HUDEP-2 (cell line): ENCODE data around the gene AKAP8.
"Not testable (repeated sequence)": the region's sequence is repeated elsewhere in the genome, so short reads cannot be mapped to it uniquely, and the experiment has no call there.

Experiments used
- DNase-seq, 76 experiments: peaks; one replicate each; lab custom pipeline; 2025; ENCODE audit not compliant: unreplicated experiment in 76 of 76; lab: John Stamatoyannopoulos, UW

Gene AKAP8

DNA sequence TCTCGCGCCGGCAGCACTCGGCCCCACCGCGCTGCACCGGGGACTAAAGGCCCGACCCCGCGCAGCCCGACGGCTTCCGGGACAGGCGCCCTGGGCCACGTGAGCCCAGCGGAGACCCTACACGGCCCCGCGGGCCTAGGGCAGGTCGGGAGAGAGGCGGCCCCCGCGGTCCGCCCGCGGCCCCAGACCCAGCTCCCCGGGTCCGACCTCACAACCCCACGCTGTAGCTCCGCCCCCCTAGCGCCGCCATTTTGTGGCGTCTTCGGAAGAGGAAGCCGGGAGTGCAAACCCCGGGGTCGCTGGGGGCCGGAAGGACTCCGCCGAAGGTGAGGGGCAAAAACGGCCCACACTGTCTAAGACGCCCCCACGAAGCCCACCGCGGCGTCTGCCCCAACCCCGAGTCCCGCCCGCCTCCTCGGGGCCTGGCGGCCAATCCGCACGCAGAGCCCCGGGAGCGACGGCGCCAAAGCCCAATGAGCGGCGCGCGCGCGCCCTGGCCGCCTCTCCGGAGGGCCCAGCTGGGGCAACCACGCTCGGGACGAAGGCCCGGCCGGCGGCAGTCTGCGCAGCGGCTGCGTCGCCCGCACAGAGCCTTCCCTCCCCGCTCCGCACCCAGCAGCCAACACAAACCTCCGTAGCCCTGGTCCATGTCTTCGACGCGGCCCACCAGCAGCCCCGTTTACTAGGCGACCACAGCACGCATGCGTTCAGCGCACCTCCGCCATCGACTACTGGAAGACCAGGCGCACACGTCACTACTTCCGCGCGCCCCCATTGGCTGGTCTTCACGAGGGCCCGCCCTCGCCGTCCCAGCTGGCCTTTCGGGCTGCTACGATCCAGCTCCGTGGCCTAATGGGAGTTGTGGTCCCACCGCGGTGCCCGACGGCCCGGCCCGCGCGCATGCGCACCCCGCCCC is at the start of gene AKAP8:
Gene AKAP8, minus strand, starts transcription at position 705 of the 916 bp plus-strand sequence. Its CDS starts 56 bp downstream, at position 649.
- peak; percentile 89 to 100 (median 99) for DNase-seq

DNA sequence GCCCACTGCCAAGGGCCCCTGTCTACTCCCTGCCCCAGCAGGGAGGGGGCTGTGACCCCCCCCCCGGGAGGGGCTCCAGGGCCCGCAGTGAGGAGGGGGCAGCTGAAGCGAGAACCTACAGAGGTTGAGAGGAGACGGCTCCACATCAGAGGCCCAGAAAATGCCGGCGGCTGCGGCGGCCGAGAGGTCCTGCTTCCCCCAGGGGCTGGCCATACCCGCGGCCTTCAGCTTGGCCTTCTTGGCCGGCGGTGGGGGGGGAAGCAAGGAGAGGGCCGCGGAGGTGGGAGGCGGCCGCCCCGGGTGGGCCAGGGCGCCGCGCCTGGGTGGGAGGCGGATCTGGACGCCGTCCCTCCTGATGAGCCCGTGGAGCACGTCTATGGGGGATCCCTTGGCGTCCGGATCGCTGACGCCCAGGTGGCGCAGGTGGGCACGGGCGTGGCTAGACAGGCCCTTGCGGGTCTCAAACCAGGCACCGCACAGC is 48.4 kb upstream of the AKAP8 start:
- DNase-seq, result no peak

DNA sequence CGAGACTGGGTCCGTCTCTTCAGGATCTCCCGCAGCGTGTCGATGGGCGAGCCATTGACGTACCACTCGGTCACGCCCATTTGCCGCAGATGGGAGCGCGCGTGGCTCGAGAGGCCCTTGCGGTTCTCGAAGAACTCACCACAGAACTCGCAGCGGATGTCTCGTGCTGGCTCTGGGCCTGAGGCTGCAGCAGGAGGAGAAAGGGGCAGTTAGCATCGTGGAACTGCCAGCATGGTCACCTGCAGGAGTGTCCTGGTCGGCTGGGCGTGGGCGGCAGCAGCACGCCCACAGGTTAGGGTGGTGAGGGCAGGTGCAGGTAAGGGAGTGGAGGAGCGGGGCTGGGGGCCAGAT is 47.7 kb upstream of the AKAP8 start:
- no peak for DNase-seq

DNA sequence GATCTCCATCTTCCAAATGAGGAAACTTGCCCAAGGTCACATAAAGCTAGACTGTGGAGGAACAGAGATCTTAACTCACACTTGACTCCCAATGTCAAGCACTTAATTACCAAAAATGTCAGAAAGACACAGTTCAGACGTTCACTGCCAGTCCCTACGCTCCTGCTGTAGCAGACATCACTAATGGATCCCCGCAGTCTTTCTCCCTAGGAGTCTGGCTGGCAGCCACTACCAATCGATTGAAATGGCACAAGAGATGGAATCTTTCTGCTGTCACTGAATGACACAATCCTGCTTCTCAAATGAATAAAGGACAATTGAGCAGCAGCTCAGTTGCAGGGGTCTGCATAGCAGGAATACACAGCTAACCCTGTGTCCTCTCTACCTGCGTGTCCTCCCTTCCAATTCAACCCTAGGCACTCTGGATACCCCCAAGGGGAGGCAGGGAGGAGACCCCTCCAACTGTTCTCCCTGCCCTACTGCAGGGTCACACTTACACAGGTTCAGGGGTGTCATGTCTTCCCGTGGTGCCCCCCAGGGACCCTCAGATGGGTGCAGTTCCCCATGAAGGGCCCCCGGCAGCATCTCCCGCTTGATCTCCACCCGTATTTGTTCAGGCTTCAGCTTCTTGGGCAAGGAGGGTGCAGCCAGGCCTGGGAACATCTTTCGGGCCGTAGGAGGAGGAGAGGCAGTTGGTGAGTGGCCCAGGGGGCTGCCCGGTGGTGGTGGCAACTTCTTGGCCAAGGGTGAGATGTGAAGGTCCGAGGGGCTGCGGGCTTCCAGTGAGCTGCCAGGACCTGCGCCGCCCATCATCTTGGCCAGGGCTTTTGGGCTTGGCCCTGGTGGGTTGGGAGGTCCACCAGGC is 47.1 kb upstream of the AKAP8 start:
- peak in 1 of 76 experiments; percentile 12 for DNase-seq

DNA sequence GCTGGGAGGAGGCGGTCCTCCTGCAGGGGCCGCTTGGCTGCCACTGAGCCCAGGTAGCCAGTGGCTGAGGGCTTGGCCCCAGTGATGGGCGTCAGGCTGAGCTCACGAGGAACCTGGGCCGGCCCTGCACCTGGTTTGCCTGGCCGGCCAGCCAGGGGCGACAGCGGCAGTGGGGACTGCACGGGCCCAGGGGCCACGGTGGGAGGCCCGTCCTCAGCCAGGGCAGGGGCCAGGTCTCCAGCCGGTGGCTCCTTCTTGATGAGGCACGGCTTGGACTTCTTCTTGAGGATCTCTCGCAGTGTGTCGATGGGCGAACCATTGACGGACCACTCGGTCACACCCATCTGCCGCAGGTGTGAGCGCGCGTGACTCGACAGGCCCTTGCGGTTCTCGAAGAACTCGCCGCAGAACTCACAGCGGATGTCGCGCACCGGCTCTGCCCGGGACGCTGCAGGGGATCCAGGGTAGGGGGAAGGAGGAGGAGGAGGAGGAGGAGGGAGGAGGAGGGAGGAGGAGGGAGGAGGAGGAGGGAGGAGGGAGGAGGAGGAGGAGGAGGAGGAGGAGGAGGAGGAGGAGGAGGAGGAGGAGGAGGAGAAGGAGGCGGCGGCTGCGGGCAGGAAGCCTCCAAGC is 45.8 kb upstream of the AKAP8 start:
- DNase-seq, result no peak

DNA sequence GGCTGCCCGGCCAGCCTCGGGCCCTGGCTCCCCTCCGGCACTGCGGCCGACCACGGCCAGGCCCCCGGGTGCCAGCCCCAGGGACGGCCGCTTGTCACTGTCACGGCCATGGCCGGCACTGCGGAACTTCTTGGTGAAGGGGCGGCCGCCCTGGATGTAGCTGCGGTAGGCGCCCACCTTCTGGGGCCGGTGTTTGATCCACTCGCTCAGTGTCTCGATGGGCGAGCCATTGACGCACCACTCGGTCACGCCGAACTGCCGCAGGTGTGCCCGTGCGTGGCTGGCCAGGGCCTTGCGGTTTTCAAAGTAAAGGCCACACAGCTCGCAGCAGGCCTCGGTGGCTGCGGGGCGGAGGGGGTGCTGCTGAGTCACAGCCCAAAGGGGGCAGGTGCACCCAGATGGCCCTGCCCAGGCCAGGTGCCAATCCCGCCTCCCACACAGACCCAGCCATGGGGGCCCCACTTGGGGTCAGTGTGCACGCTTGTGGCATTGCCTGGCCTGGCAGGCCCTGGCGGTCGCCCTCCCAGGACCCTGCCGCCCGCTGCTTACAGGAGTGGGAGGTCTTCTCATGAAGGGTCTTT is 45.2 kb upstream of the AKAP8 start:
- DNase-seq, result no peak

DNA sequence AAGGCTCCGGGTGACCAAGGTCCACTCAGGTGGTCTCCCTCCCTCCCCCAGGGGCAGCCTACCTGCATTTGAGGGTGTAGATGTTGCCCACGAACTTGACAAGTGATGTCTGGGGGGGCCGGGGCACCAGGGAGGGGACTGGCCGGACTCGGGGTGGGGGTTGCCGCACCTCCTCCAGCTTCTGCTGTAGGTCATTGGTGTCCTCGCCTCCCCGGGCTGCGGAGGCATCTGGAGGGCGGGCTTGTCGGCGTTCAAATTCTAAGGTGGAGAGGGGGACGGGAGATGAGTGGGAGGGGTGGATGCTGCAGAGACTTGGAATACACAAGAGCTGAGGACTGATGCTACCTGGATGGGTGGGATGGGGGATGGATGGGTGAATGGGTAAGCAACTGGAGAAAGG is 44.5 kb upstream of the AKAP8 start:
- no peak for DNase-seq

DNA sequence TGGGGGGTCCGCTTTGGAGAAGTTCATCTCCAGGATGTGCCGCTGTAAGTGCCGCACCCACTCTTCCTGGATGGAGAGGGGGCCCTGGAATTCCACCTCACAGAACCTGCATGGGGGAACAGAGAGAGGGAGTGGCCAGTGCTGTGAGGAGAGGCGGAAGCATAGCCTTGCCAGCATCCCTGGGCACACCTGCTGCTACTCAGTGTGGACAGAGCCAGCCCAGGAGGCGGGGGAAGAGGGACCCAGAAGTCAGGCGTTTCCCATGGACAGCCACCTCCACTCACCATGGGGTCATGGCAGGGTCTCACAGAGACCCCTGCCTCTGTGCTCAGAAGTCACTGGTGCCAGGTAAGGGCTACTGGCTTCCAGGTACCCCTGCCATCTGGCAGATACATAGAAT is 43.5 kb upstream of the AKAP8 start:
- no peak for DNase-seq

DNA sequence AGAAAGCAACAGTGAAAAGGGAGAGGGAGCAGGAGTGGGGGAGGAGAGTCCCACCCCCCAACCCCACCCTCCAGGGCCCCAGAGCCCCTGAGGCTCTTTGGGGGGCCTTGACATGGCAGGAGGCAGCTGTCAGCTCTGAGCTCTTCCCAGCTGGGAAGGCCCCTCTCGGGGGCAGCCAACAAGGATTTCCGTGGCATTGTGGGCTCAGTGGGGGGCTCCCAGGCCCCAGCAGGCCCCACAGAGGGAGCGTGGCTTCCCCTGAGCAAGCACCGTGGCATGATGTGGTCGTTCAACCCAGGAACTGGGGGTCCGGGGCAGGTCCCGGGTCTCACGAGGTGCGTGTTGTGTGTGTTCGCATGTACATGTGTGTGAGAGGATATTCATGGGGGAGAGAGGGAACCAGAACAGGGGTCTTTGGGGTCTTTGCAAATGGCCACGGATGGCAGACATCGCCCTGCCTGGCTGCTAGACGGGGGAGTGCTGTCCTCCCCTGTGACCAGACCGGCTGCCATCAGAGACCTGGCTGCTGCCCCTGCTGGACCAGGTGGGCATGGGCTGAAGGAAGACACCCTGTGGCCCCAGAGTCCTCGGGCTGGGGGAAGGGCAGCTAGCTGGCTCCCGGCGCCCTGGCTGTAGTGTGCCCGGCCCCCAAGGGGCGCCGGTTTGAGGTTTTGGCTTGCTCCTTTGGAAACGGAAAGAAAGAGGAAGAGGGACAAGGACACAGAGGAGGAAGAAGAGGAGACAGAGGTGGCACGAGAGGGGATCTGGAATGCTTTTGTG is 42.9 kb upstream of the AKAP8 start:
- no peak for DNase-seq

DNA sequence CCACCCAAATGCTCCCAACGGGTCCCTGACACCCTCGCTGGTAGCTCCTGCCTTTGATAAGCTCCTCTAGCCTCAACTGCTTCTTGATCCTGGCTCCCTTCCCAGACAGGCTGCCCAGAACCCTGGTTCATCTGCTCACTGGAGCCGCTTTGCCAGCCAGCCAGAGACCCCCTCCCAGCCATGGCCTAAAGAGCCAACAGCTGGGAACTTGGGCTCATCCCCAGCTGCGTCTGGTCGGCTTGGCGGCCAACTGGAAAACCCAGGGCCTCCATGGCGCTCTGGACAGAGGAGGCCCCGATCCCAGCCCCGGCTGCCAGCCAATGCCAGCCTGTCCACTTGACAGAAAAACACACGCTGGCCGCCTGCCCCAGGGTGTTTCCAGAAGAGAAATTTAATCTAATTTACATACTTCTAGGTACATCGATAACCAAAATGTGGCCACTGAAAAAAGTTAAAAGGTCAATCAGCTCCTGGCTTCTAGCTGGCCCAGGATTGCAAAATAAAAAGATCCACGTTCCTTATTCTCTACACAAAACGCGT is 42.2 kb upstream of the AKAP8 start:
- peak in 48 of 76 experiments; percentile 18 to 74 (median 40) for DNase-seq

DNA sequence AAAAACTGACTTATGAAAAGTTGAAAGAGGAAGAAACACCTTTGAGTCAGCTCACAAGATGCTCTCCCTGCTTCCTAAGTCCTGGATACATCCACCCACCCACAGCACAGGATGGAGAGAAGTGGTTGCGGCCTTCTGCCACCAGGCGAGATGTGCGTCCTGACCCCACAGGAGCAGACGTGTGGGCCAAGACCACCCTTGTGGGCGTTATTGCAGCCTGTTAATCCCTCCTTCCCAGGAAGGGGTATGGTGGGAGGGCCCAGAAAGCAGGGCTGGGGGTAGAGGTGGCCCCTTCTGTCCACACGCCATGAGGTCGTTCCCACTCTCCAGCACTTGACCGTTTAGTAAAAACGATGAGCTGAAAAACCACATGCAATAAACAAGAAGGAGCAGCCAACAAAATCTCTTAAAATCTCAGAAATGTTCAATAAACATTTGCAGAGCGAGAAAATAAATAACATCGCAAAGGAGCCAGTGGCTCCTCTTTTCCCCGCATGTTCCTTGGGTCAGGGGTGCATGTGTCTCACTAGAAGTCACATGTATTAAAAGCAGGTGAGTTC is 41.6 kb upstream of the AKAP8 start:
- no peak for DNase-seq

DNA sequence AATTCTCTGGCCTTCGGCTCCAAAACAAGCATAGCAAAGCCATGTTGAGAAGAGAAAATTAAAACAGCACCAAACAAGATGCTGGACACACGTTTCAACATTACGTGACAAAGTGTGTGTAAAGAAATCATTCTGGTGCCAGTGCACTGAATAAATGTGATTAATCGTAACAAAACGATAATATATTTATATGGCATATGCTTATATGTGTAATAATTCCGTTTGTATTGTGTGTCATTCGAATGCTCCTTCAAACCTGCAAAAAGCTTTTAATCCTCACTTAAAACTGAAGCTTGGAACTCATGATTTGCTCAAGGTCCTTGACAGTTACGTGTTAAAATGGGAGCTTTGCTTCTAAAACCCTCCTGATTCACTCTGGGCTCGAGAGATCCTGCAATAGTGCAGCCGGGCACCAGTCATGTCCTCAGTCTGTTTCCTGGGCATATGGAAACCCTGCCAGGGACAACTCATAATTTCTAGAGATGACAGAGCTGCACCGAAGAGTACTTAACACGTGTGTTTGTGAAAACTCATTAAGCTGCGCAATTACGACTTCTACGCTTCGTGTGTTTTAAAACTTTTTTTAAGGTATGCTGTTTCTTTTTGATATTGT is 39.9 kb upstream of the AKAP8 start:
- DNase-seq, result peak in 3 of 76 experiments; percentile 12 to 59 (median 17)

DNA sequence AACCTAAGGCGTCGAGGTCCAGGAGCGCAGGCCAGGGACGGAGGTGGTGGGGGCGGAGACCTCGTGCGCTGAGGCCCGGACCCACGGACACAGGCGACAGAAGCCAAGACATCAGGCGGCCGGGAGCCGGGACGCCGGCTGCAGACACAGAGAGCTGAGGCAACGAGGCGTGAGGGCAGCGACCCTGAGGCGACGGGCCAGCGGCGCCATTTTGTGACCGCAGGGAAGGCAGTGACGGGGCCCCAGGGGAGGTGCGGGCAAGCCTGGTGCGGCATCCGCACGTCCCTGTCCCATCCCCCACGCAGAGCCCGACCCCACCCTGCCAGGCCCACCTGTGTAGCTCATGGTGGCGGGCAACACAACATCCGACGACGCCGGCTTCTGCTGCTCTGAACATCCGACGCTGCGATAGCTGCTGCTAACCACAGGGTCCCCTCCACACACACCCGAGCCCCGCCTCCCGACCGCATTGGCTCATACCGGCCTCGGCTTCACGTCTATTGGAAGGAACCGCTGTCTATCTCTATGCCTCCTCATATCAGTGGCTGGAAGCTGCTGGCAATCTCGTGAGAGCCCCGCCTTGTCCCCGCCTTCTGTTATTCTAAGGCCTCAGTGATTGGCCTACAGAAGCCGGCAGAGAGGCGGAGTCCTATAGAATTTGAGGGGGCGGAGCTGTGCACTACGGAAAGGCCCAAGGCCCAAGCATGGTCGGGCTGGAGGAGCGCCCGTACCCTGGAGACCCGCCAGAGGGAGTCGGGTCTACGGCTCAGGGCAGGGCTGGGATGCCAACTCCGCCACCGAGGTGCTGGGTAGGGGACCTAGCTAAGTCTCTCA is 39.2 kb upstream of the AKAP8 start, which contains the start of gene AKAP8L:
Gene AKAP8L, minus strand, starts transcription at position 410 of the 834 bp plus-strand sequence. Its CDS starts 65 bp downstream, at position 345.
- peak; percentile 99 to 100 (median 100) for DNase-seq

DNA sequence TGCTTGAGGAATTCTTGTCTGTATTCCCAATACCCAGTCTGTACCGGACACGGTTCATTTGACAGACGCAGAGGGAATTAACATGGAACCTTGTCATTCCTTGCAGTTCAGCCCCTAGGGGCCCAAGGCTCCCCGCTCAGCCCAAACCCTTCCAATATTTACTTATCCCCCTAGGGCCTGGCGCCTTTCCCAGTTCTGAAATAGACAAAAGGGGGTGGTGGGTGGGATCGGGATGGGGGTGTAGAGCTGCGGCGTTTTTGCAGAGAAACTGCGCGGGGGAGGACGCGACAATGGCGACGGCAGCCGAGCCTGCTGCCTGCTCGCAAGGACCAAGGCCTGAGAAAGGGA is 38.6 kb upstream of the AKAP8 start:
- peak in 2 of 76 experiments; percentile 31 to 44 for DNase-seq

DNA sequence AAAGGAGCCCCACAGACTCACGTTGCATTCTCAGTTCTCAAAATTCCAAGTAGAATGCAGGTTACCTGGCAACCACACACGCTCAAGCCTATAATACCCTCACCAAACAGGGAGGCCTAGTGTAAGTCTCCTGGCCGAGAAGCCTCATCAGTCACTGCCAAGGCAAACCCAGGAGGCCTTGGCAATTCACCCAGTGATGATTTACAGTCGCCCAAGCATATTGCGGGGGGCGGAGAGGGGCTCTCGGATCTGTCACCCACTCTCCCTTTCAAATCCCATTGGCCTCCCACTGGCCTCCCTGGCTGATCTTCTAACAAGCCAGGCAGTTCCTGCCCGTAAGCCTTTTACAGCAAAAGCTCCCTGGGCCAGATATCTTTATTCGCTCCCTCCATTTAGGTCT is 38.1 kb upstream of the AKAP8 start:
- peak in 5 of 76 experiments; percentile 14 to 25 (median 19) for DNase-seq

DNA sequence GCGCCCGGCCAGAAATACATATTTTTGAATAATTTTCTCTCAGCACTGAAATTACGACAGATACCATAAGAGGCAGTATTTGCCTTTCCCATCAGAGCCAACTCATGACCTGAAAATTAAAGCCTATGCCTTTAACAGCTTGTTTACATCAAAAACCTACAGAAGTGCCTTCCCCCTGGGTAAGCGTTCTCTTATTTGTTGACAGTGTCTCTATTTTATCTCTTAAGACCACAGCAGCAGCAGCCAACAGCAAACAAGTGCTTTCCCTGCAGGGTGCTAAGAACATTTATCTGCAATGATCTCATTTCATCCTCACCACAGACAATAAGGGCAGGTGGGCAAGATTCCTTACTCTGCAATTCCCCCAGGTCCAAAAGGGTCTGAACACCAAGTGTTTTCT is 33.2 kb upstream of the AKAP8 start:
- no peak for DNase-seq

DNA sequence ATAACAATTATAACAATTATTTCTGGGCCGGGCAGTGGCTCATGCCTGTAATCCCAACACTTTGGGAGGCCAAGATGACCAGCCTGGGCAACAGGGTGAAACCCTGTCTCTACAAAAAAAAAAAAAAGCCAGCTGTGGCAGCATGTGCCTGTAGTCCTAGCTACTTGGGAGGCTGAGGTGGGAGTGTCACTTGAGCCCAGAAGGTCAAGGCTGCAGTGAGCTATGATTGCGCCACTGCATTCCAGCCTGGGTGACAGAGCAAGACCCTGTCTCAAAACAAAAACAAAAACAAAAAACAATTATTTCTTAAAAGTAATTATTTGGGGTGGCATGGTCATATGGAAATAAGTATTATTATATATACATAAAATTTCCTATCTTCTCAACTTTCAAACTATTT is 31.8 kb upstream of the AKAP8 start:
- DNase-seq, result not testable (repeated sequence)

DNA sequence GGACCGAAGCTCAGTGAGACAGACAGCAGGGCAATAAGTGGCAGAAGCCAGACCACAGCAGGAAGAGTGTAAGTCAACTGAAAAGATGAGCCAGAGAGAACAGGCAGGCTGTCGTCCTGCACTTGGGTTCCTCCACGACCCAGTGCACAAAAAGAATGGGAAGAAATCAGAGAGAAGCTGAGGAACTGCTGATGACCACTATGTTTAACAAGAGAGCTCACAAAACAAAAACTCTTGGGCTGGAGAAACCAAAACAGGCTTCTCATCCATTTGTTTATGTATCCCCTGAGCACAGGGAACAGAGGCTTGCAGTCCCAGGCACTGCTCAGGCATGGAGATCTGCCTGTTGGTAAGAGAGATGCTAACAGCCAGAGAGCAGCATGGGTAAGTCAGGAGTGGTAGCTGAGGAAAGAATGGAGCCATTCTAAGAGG is 25.2 kb upstream of the AKAP8 start:
- DNase-seq, result no peak
